Endothelial cell of coronary artery (primary cell): ENCODE results near the gene JAG2. TPM values are rescaled to one million over a fixed set of nuclear protein-coding genes. Genes with fewer than 3 reads are reported as not detected.

Experiments used
- total RNA-seq: library from RNA; depleted of rRNA; stranded (reverse); fragments of >200 nt; gene quantifications from 2 replicates; pipeline ENCODE4 v1.2.3, GENCODE V29; 2014

JAG2 gene
- total RNA-seq: 96.3 and 97.8 TPM in 2 replicates

DNA sequence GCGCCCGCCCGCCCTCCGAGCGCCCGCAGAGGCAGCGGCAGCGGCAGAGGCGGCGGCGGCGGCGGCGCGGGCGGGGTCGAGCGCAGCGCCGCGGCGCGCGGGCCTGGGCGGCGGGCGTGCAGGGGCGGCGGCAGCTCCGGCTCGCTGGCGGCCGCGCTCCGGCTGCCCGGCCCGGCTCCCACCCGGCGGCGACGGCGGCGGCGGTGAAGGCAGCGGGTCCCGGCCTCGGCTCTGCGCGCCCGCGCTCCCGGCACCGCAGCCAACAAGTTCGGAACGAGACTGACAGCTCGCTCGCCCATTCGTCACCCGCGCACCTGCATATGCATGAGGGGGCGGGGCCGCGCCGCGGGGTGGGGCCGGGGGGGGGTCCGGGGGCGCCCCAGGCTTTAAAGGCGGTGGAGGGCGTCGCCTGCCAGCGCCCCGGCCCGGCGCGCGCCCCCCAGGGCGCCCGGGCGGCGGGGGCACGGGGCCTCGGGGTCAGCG, at the start of gene JAG2:
TSS of gene JAG2 (minus strand) at position 281 of the 483 bp plus-strand sequence. CDS start 356 bp downstream, outside the sequence.

DNA sequence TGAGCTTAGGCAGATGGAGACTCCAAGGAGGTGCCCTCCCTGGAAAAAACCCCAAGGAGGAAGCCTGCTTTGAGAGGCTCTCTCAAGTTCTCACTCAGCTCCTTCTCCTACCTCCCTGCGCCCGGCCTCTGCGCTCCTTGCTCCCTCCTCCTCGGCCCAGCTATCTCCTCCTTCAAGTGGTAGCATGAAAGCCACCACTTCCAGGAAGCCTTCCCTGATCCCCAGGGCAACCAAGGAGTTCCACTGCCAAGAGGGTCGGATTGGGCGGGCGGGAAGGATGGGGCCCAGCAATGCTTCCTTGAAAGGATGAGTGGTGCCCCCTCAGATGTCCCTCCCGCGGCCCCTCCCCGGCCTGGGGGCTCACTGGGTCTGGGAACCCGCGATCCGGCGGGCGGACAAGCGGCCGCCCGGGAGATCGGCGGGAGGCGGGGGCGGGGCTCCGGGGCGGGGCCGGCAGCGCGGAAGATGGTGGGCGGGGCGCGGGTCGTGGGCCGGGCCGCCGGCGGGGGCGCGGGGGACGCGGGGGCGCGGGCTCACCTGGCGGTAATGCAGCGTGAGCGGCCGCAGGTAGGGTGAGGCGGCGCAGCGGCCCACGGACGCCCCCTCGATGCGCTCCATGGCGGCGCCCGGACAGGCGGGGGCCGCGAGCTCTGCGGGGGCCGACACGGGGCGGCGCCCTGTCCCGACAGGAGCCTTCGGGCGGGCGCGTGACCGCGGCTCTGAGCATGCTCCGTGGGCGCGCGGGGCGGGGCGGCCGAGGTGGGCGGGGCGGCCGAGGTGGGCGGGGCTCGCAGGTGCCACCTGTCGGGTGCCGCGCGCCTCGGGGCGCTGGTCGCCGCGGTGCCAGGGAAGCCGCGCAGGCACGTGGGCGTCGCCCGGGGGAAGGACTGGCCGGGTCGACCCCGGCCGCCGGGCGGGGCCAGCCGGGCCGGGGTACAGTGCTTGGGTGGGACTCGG, 12.3 kb upstream of the JAG2 start, which contains the start of gene NUDT14:
TSS of gene NUDT14 (minus strand) at position 721 of the 957 bp plus-strand sequence. CDS start at position 618, 103 bp downstream.

Other genes with a start within 250 kb of the JAG2 start
- under 0.01 TPM in 2 replicates for gene PLD4, start 243.9 kb downstream of the JAG2 start, total RNA-seq
- gene AHNAK2, start 190.4 kb downstream of the JAG2 start, total RNA-seq: 66.2 and 78.0 TPM in 2 replicates
- 5.2 and 6.8 TPM in 2 replicates for gene CLBA1, start 183.0 kb downstream of the JAG2 start, total RNA-seq
- 29.9 and 38.1 TPM in 2 replicates for gene CDCA4, start 147.7 kb downstream of the JAG2 start, total RNA-seq
- gene GPR132, start 103.3 kb downstream of the JAG2 start, total RNA-seq: 0.18 TPM in 1 of 2 replicates, not detected in the other
- 28.7 and 47.4 TPM in 2 replicates for gene NUDT14, start 12.5 kb upstream of the JAG2 start, total RNA-seq
- gene BTBD6, start 79.8 kb upstream of the JAG2 start, total RNA-seq: 50.4 and 52.6 TPM in 2 replicates
- 40.8 and 43.6 TPM in 2 replicates for gene BRF1, start 132.2 kb upstream of the JAG2 start, total RNA-seq
- 49.5 and 71.0 TPM in 2 replicates for gene PACS2, start 146.0 kb upstream of the JAG2 start, total RNA-seq
- gene TEX22, start 229.8 kb upstream of the JAG2 start, total RNA-seq: 0.09 and 0.27 TPM in 2 replicates